GM21737 (cell line): ENCODE data around the gene SLC5A10.
A peak's percentile ranks its signal among the peaks of the same experiment; 100 is the strongest.
"Not testable (repeated sequence)": the region's sequence is repeated elsewhere in the genome, so short reads cannot be mapped to it uniquely, and the experiment has no call there.

Experiments
- ATAC-seq: cut with Tn5 transposase; IDR thresholded peaks from one replicate; pipeline ENCODE4 v1.9.1; 2021; ENCODE audit warnings: mild to moderate bottlenecking, moderate library complexity; ENCODE audit not compliant: unreplicated experiment

The SLC5A10 gene

GRCh38 chr17:18951941-18952842, at the start of gene SLC5A10:
Gene SLC5A10, plus strand, starts transcription at chr17:18952165. Its CDS starts 41 bp downstream, at chr17:18952206.
- no peak for ATAC-seq

- ATAC-seq, result no peak
Measured at GRCh38 chr17:18904482-18904881, 47.5 kb upstream of the SLC5A10 start.

- no peak for ATAC-seq
Measured at GRCh38 chr17:18905226-18905625, 46.7 kb upstream of the SLC5A10 start.

GRCh38 chr17:18910326-18910725, 41.6 kb upstream of the SLC5A10 start:
- ATAC-seq, result no peak

GRCh38 chr17:18910881-18911280, 41.1 kb upstream of the SLC5A10 start:
- no peak for ATAC-seq

GRCh38 chr17:18916816-18917500, 35.0 kb upstream of the SLC5A10 start:
- no peak for ATAC-seq

- ATAC-seq, result no peak
Measured at GRCh38 chr17:18917506-18918032, 34.4 kb upstream of the SLC5A10 start.

- ATAC-seq, result no peak
Measured at GRCh38 chr17:18919963-18920362, 32.0 kb upstream of the SLC5A10 start.

- peak; percentile 38 for ATAC-seq
Measured at GRCh38 chr17:18920911-18921441, 31.0 kb upstream of the SLC5A10 start.

- ATAC-seq, result no peak
Measured at GRCh38 chr17:18921485-18921884, 30.5 kb upstream of the SLC5A10 start.

GRCh38 chr17:18921912-18922451, 30.0 kb upstream of the SLC5A10 start:
- ATAC-seq, result peak; percentile 52

GRCh38 chr17:18922596-18922995, 29.4 kb upstream of the SLC5A10 start:
- ATAC-seq, result not testable (repeated sequence)

GRCh38 chr17:18925187-18925586, 26.8 kb upstream of the SLC5A10 start:
- no peak for ATAC-seq

GRCh38 chr17:18928628-18929125, 23.3 kb upstream of the SLC5A10 start:
- ATAC-seq, result no peak

- ATAC-seq, result no peak
Measured at GRCh38 chr17:18932360-18933055, 19.5 kb upstream of the SLC5A10 start.

GRCh38 chr17:18933102-18934058, 18.6 kb upstream of the SLC5A10 start:
- no peak for ATAC-seq

GRCh38 chr17:18937981-18938691, 13.8 kb upstream of the SLC5A10 start:
- ATAC-seq, result no peak

GRCh38 chr17:18938692-18939023, 13.3 kb upstream of the SLC5A10 start:
- ATAC-seq, result no peak

GRCh38 chr17:18944646-18945045, 7.3 kb upstream of the SLC5A10 start:
- ATAC-seq, result no peak
